Fibroblast of mammary gland (primary cell): ENCODE results near the gene CDC42EP1.

Source experiments
- DNase-seq: peaks from one replicate; pipeline ENCODE4 v3.0.0-alpha.2; 2010; ENCODE audit warnings: low read depth
- H3K4me3 ChIP-seq: 2 replicates; pipeline ENCODE4 v1.5.1; 2011; ENCODE audit warnings: low read depth, mild to moderate bottlenecking, low read length, moderate library complexity; ENCODE audit not compliant: control insufficient read depth
- CTCF ChIP-seq: conservative IDR thresholded peaks from 2 replicates; pipeline ENCODE4 v1.5.1; 2011; ENCODE audit warnings: low read depth, low read length, inconsistent platforms; ENCODE audit not compliant: control insufficient read depth, insufficient read depth

CDC42EP1 gene

GRCh38 chr22:37616201-37617083, 56.2 kb downstream of the CDC42EP1 start:
- no peak for TF ChIP-seq CTCF
- DNase-seq, result peak; percentile 48
- H3K4me3 ChIP-seq, result no peak overlapping the region

GRCh38 chr22:37617431-37617830, 57.2 kb downstream of the CDC42EP1 start:
- DNase-seq, result no peak
- TF ChIP-seq CTCF, result no peak

GRCh38 chr22:37618072-37618656, 57.9 kb downstream of the CDC42EP1 start:
- no peak for TF ChIP-seq CTCF
- no peak overlapping the region for H3K4me3 ChIP-seq
- no peak for DNase-seq

More at GRCh38 chr22:37617431-37617830, 57.2 kb downstream of the CDC42EP1 start:
- no peak overlapping the region for H3K4me3 ChIP-seq

- H3K4me3 ChIP-seq, result no peak overlapping the region
- no peak for DNase-seq
- no peak for TF ChIP-seq CTCF
Observed at GRCh38 chr22:37618674-37619073, 58.4 kb downstream of the CDC42EP1 start.
